ENCODE measurements around the gene CBLC. TPM values are rescaled to one million over a fixed set of nuclear protein-coding genes. Genes with fewer than 3 reads are reported as not detected.
"Not testable (repeated sequence)": the region's sequence is repeated elsewhere in the genome, so short reads cannot be mapped to it uniquely, and the experiment has no call there.

The CBLC gene
- total RNA-seq, 1 experiment from 2014 or later, result not detected

DNA sequence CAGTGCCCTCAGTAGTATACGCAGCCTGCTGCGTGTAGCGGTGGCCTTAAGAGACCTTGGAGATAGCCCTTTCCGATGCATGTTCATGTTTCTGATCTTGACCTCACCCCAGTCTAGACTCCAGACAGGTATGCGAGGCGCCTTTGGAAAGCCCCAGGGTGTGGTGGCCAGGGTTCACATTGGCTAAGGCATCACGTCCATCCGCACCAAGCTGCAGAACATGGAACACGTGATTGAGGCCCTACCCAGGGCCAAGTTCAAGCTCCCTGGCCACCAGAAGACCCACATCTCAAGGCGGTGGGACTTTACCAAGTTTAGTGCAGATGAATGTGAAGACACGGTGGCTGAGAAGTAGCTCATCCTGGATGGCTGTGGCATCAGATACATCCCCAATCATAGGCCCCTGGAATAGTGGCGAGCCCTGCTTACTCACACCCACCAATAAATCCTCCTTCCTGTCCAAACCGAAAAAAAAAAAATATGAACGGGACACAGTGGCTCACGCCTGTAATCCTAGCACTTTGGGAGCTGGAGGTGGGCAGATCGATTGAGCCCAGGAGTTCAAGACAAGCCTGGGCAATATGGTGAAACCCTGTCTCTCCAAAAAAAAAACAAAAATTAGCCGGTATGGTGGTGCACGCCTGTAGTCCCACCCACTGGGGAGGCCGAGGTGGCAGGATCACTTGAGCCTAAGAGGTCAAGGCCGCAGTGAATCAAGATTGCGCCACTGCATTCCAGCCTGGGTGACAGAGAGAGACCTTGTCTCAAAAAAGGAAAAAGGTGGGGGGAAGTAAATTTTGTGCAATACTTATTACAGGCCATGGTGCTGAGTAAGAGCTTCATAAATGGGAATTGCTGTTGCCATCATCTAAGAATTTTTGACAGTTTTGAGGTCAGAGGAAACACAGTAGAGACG, 12.4 kb upstream of the CBLC start:
- no peak for DNase-seq (ENCODE audit: low read depth)

DNA sequence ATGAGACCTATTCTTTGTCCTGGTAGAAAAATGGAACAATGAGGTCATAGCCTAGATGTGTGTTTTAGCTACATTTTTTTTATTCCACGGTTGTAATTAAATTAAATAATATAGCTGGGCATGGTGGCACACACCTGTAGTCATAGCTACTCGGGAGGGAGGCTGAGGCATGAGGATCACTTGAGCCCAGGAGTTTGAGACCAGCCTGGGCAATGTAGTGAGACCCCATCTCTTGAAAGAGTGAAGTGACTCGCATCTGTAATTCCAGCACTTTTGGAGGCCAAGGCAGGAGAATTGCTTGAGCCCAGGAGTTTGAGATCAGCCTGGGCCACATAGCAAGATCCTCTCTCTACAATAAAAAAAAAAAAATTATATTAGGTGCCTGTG, 11.7 kb upstream of the CBLC start:
- no peak for DNase-seq (ENCODE audit: low read depth)

- DNase-seq (ENCODE audit: low read depth), result no peak
Measured at GRCh38 chr19:44767295-44768180, 10.2 kb upstream of the CBLC start.

GRCh38 chr19:44770550-44771257, 7.0 kb upstream of the CBLC start:
- peak; percentile 96 for DNase-seq (ENCODE audit: low read depth)

GRCh38 chr19:44772144-44772543, 5.5 kb upstream of the CBLC start:
- not testable (repeated sequence) for DNase-seq (ENCODE audit: low read depth)

- no peak for DNase-seq (ENCODE audit: low read depth)
Measured at GRCh38 chr19:44772959-44773358, 4.7 kb upstream of the CBLC start.

- DNase-seq (ENCODE audit: low read depth), result no peak
Measured at GRCh38 chr19:44775676-44776240, 1.9 kb upstream of the CBLC start.

DNA sequence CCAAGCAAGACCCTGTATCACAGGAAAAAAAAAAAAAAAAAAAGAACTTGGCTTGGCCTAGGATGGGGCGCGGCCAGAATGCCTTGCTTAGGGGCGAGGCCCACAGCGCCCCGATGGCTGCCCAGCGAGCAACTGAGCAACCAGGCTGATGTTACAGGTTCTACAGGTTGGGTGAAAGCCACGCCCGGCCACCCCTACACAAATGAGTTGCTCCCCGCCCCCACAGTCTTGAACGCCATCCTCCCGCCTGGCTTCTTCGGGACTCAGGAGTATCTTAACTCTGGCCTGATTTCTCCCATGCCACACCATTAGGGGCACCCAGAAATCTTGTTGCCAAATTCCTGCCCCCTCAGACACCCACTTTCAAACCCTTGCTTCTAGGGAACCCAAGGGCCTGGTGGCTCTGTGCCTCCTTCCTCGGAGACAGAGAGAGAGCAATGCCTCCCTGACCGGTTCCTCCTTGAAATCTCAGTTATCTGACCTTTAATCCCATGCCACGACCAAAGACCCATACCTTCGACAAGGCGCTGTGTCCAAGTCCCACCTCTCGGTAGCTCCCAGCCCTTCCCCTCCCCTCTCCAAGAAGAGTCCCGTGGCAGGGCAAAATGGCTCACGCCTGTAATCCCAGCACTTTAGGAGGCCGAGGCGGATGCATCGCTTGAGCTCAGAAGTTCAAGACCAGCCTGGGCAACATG, 1.1 kb upstream of the CBLC start:
- DNase-seq (ENCODE audit: low read depth), result no peak

DNA sequence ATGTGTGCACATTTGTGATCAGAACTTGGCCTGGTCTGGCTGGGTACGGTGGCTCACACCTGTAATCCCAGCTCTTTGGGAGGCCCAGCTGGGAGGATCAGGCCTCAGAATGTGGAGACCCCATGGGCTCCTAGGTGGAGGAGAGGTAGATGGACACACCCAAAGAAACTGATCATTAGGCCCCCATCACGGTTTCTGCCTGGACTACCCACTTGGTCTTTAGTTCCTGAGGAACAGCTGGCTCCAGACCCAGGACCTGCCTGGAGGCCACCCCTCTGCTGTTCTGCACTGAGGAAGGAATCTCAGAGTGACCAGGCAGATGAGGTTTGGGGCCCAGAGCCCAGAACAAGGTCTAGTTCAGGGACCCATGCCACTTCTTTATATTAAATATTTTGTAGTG, 1.5 kb downstream of the CBLC start:
- no peak for DNase-seq (ENCODE audit: low read depth)

- DNase-seq (ENCODE audit: low read depth), result not testable (repeated sequence)
Measured at GRCh38 chr19:44781694-44782093, 4.0 kb downstream of the CBLC start.

DNA sequence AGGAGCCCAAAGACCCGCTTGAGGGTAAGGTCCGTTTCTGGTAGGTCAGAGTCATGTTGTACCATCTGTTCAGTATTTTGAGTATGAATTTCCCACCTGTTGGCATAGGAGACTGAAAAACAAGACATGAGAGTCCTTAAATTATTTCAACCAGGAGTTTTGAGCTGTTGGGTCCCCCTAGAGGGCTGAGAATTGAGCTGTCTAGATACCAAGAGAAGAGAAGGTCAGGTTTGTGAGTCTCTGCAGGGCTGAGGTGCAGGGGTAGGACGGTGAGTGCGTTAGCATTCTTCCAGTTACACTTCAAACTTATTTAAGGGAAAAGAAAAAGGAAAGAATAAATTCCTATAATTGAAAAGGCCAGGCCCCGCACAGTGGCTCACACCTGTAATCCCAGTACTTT, 5.0 kb downstream of the CBLC start:
- DNase-seq (ENCODE audit: low read depth), result no peak

- DNase-seq (ENCODE audit: low read depth), result no peak
Measured at GRCh38 chr19:44783545-44783944, 5.9 kb downstream of the CBLC start.

DNA sequence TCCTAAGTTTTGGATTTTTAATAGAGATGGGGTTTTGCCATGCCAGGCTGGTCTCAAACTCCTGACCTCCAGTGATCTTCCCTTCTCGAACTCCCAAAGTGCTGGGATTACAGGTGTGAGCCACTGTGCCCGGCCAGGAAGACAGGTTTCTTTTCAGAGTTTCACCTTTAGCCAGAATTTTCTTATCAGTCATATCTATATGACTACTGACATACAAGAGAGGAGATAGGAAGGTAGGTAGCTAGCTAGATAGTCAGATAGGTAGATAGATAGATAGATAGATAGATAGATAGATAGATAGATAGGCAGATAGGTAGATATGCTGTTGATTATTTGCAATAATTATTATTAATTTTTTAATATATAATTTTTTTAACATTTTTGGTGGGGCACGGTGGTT, 7.6 kb downstream of the CBLC start:
- DNase-seq (ENCODE audit: low read depth), result no peak

DNA sequence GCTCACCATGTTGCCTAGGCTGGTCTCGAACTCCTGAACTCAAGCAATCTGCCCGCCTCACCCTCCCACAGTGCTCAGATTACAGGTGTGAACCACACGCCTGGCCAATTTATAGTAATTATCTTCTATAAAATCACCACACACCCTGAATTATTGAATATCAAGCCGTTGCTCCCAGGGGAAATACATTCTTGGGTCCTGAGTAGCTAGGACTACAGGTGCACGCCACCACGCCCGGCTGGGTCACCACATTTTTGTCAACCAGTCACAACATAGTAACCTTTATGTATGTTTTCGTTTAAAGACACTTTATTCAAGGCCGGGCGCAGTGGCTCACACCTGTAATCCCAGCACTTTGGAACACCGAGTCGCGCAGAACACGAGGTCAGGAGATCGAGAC, 8.3 kb downstream of the CBLC start:
- DNase-seq (ENCODE audit: low read depth), result no peak

GRCh38 chr19:44788971-44789370, 11.3 kb downstream of the CBLC start:
- DNase-seq (ENCODE audit: low read depth), result no peak

DNA sequence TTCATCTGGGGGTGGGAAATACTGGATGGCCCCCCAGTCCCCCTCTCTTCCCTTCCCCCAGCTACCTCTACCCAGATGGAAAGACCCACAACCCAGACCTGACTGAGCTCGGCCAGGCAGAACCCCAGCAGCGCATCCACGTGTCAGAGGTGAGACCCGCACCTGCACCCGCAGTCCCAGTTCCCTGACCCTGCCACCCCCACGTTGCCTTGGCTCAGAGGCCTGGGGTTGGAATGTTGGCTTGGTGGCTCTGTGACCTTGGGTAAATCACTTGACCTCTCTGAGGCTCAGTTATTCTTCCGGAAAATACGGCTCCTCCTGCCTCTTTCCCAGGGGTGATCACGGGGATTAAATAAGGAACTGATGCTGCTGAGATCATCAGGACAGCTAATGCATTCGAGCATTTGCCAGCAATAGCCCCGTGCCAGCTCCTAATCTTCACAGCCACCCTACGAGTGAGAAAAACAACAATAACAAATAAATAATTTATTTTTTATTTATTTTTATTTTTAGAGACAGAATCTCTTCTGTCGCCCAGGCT, 12.3 kb downstream of the CBLC start:
- no peak for DNase-seq (ENCODE audit: low read depth)

- no peak for DNase-seq (ENCODE audit: low read depth)
Measured at GRCh38 chr19:44792281-44792680, 14.6 kb downstream of the CBLC start.

- no peak for DNase-seq (ENCODE audit: low read depth)
Measured at GRCh38 chr19:44794610-44795009, 16.9 kb downstream of the CBLC start.

- DNase-seq (ENCODE audit: low read depth), result no peak
Measured at GRCh38 chr19:44795398-44795987, 17.8 kb downstream of the CBLC start.

- peak; percentile 41 for DNase-seq (ENCODE audit: low read depth)
Measured at GRCh38 chr19:44796701-44797115, 19.0 kb downstream of the CBLC start.
